ENCODE measurements around the gene FLG. TPM values are rescaled to one million over a fixed set of nuclear protein-coding genes. Genes with fewer than 3 reads are reported as not detected.
"Not testable (repeated sequence)": the region's sequence is repeated elsewhere in the genome, so short reads cannot be mapped to it uniquely, and the experiment has no call there.

Gene FLG
- total RNA-seq, 1 donor, result under 0.01 TPM

DNA sequence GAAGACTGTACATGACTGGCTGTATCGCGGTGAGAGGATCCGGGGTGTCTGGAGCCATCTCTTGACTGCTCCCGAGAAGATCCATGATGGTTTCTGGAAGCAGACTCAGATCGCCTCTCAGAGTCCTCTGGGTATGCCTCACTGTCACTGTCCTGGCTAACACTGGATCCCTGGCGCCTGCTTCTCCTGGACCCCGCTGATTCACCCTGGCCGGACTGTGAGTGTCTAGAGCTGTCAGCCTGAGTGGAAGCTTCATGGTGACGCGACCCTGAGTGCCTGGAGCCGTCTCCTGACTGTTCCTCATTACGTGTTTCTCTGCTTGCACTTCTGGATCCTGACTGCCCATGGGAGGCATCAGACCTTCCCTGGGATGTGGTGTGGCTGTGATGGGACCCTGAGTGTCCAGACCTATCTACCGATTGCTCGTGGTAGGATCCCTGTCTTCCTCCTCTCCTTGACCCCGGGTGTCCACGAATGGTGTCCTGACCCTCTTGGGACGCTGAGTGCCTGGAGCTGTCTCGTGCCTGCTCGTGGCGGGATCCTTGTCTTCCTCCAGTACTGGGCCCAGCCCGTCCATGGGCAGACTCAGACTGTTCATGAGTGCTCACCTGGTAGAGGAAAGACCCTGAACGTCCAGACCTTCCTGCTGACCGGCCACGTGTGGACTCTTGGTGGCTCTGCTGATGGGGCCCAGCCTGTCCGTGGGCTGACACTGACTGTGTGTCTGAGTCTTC, 21.7 kb downstream of the FLG start:
- not testable (repeated sequence) for DNase-seq (ENCODE audit: low read depth in 2 of 3, low spot score in 2 of 3)

DNA sequence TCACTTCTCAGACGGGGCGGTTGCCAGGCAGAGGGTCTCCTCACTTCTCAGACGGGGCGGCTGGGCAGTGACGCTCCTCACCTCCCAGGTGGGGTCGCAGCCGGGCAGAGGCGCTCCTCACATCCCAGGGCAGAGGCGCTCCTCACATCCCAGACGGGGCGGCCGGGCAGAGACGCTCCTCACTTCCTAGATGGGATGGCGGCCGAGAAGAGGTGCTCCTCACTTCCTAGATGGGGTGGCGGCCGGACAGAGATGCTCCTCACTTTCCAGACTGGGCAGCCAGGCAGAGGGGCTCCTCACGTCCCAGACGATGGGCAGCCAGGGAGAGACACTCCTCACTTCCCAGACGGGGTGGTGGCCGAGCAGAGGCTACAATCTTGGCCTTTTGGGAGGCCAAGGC, 68.6 kb downstream of the FLG start:
- DNase-seq (ENCODE audit: low read depth in 2 of 3, low spot score in 2 of 3), result not testable (repeated sequence)

Other genes with a start within 250 kb of the FLG start
- gene TCHHL1, start 236.2 kb downstream of the FLG start, total RNA-seq, result not detected
- gene TCHH, start 209.8 kb downstream of the FLG start, total RNA-seq, result under 0.01 TPM
- not detected for gene RPTN, start 166.0 kb downstream of the FLG start, total RNA-seq
- under 0.01 TPM for gene HRNR, start 101.0 kb downstream of the FLG start, total RNA-seq
- under 0.01 TPM for gene FLG2, start 34.8 kb upstream of the FLG start, total RNA-seq
- gene CRNN, start 89.0 kb upstream of the FLG start, total RNA-seq, result not detected
- gene LCE5A, start 185.6 kb upstream of the FLG start, total RNA-seq, result not detected
- not detected for gene CRCT1, start 189.2 kb upstream of the FLG start, total RNA-seq
- not detected for gene LCE3E, start 241.5 kb upstream of the FLG start, total RNA-seq